ENCODE results near the gene PLXNA4. TPM values are rescaled to one million over a fixed set of nuclear protein-coding genes. Genes with fewer than 3 reads are reported as not detected.

PLXNA4 gene
- total RNA-seq, 1 donor from 2014 or later, result 14.0 TPM

DNA sequence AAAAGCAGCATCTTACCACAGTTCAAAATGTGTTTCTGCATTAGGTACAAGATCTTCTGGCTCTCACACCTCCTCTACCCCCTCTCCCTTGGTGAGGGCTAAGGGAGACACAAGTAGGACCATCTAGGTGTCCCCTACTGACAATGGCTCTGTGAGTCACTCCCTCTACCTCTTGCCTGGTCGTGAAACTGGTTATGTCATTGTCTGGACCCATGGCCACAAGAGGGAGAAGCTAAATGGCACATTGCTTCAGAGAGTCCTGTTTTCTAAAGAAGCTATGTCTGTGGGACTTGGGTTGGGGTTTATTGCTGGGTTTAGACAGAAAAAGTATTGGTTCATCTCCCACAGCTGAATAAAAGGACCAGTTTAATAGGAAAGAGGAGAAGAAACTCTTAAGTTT is 4.0 kb upstream of the PLXNA4 start:
- Histone ChIP-seq H3K4me3 (no peak overlapping the region), H3K27ac (no peak overlapping the region), H3K27me3 (no peaks in the 10 kb centered on the region), H3K36me3 (no peaks in the 10 kb centered on the region), H3K4me1 (peaks cover 14% of the 10 kb centered on the region), H3K9me3 (no peaks in the 10 kb centered on the region)
- intact Hi-C loops (cut with DNase I), result loop anchor here (10.0 kb wide), 1 partner anchor 635 kb away; no protein-coding TSS in a partner anchor
- peak; percentile 28 to 79 for DNase-seq (ENCODE audit: extremely low spot score in 2 of 2)
- no peak for TF ChIP-seq CTCF (IDR thresholded peaks at IDR 0.05)
- no peak for TF ChIP-seq POLR2A (IDR thresholded peaks at IDR 0.05)
- TF ChIP-seq POLR2AphosphoS5 (IDR thresholded peaks at IDR 0.05; ENCODE audit: insufficient read depth in 1 of 2, low read depth in 1 of 2), result no peak

DNA sequence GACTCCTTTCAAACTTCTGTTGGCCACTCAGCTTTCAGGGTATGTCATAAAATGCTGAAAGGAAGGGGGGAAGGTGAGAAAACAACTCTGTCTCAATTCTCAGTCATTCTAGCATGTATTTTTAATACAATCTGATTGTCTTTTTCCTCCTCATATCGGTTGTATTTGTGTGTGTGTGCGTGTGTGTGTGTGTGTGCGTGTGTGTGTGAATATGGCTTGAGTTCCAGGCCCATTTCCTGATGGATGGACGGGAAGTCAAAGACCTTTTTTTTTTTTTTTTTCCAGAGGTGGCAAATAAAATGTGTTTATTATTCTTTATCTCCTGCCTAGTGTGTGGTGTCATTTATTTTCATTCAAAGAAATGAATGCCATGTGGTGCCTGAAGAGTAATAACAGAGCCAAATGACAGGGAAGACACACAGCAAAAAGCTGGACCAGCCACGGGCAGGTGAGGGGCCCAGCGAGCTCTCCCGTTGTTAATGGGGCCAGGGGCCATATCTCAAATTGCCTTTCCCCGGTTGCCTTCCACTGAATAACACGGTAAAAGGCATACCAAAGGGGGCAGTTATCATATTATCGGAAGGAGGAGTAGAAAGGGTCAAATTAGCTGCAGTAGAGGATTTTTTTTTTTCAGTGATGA is 3.1 kb upstream of the PLXNA4 start:
- Histone ChIP-seq H3K4me1 (peaks cover 18% of the 10 kb centered on the region), H3K36me3 (no peaks in the 10 kb centered on the region), H3K9me3 (no peaks in the 10 kb centered on the region), H3K27ac (no peak overlapping the region), H3K4me3 (no peak overlapping the region), H3K27me3 (no peaks in the 10 kb centered on the region)
- intact Hi-C loops (cut with DNase I), result loop anchor here (5.0 kb wide), 1 partner anchor 262 kb away; no protein-coding TSS in a partner anchor
- TF ChIP-seq POLR2A (IDR thresholded peaks at IDR 0.05), result no peak
- TF ChIP-seq POLR2AphosphoS5 (IDR thresholded peaks at IDR 0.05; ENCODE audit: insufficient read depth in 1 of 2, low read depth in 1 of 2), result no peak
- TF ChIP-seq CTCF (IDR thresholded peaks at IDR 0.05), result no peak
- peak; percentile 13 to 14 for DNase-seq (ENCODE audit: extremely low spot score in 2 of 2)

GRCh38 chr7:132578826-132579225 is 2.6 kb upstream of the PLXNA4 start:
- Histone ChIP-seq H3K27me3 (no peaks in the 10 kb centered on the region), H3K27ac (no peak overlapping the region), H3K36me3 (no peaks in the 10 kb centered on the region), H3K9me3 (no peaks in the 10 kb centered on the region), H3K4me1 (peaks cover 18% of the 10 kb centered on the region), H3K4me3 (no peak overlapping the region)
- TF ChIP-seq POLR2AphosphoS5 (IDR thresholded peaks at IDR 0.05; ENCODE audit: insufficient read depth in 1 of 2, low read depth in 1 of 2), result no peak
- no peak for TF ChIP-seq POLR2A (IDR thresholded peaks at IDR 0.05)
- no peak for TF ChIP-seq CTCF (IDR thresholded peaks at IDR 0.05)
- intact Hi-C loops (cut with DNase I), result loop anchor here (5.0 kb wide), 1 partner anchor 262 kb away; no protein-coding TSS in a partner anchor
- peak; percentile 49 to 62 for DNase-seq (ENCODE audit: extremely low spot score in 2 of 2)

DNA sequence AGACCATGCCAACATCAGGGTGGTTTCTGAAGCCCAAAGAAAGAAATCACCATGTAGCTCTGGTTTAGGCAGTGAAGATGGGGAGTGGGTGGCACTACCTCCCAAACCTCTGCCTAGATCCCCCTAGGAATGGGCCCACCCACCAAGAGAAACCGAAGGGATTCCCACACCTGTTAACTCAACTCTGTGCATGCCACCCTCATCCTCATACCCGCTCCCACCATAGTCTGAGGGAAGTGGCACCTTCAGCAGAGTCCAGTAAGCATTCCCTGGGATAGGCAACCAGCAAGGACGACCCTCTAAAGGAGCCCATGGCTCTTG is 1.7 kb upstream of the PLXNA4 start:
- H3K4me3 ChIP-seq, result no peak overlapping the region
- no peaks in the 10 kb centered on the region for H3K36me3 ChIP-seq
- intact Hi-C loops (cut with DNase I), result loop anchor here (5.0 kb wide), 1 partner anchor 261 kb away; no protein-coding TSS in a partner anchor
- H3K9me3 ChIP-seq, result no peaks in the 10 kb centered on the region
- peaks cover 18% of the 10 kb centered on the region for H3K4me1 ChIP-seq
- peak; percentile 67 to 85 for DNase-seq (ENCODE audit: extremely low spot score in 2 of 2)
- H3K27ac ChIP-seq, result no peak overlapping the region
- no peaks in the 10 kb centered on the region for H3K27me3 ChIP-seq
- TF ChIP-seq POLR2A (IDR thresholded peaks at IDR 0.05) (no peak), POLR2AphosphoS5 (IDR thresholded peaks at IDR 0.05; ENCODE audit: insufficient read depth in 1 of 2, low read depth in 1 of 2) (no peak), CTCF (IDR thresholded peaks at IDR 0.05) (no peak)

All from vagina (tissue), 2 donors.